Adipocyte (in vitro differentiated cells): Measurements from ENCODE around the gene TALDO1.
"Not testable (repeated sequence)": the region's sequence is repeated elsewhere in the genome, so short reads cannot be mapped to it uniquely, and the experiment has no call there.

ENCODE experiments used
- DNase-seq: peaks from one replicate; pipeline ENCODE4 v3.0.0-alpha.2; 2015; ENCODE audit warnings: low read depth
- H3K27me3 ChIP-seq: replicated peaks from 2 replicates; pipeline ENCODE4 v1.7.0; 2013; ENCODE audit warnings: mild to moderate bottlenecking, low read length, moderate library complexity; ENCODE audit not compliant: control insufficient read depth, insufficient read depth
- H3K36me3 ChIP-seq: 2 replicates; pipeline ENCODE4 v1.7.0; 2013; ENCODE audit warnings: low read length, mild to moderate bottlenecking, moderate library complexity; ENCODE audit not compliant: control insufficient read depth, insufficient read depth, severe bottlenecking
- H3K4me1 ChIP-seq: 2 replicates; pipeline ENCODE4 v1.7.0; 2013; ENCODE audit warnings: mild to moderate bottlenecking, low read length, moderate library complexity; ENCODE audit not compliant: control insufficient read depth, insufficient read depth
- H3K4me3 ChIP-seq: 2 replicates; pipeline ENCODE4 v1.7.0; 2013; ENCODE audit warnings: mild to moderate bottlenecking, low read length, moderate library complexity
- H3K9ac ChIP-seq: 2 replicates; pipeline ENCODE4 v1.7.0; 2013; ENCODE audit warnings: mild to moderate bottlenecking, low read length, moderate library complexity
- H3K9me3 ChIP-seq: 2 replicates; pipeline ENCODE4 v1.7.0; 2013; ENCODE audit warnings: mild to moderate bottlenecking, low read length, moderate library complexity; ENCODE audit not compliant: control insufficient read depth

TALDO1 gene

GRCh38 chr11:726278-727220 lies 20.7 kb upstream of the TALDO1 start:
- peaks cover 31% of the 10 kb centered on the region for H3K4me1 ChIP-seq
- H3K4me3 ChIP-seq: no peak overlapping the region
- peak overlapping the region; percentile 73 for H3K9ac ChIP-seq
- H3K27me3 ChIP-seq: no peaks in the 10 kb centered on the region
- H3K36me3 ChIP-seq: no peaks in the 10 kb centered on the region
- peak; percentile 22 for DNase-seq
- no peaks in the 10 kb centered on the region for H3K9me3 ChIP-seq

DNA sequence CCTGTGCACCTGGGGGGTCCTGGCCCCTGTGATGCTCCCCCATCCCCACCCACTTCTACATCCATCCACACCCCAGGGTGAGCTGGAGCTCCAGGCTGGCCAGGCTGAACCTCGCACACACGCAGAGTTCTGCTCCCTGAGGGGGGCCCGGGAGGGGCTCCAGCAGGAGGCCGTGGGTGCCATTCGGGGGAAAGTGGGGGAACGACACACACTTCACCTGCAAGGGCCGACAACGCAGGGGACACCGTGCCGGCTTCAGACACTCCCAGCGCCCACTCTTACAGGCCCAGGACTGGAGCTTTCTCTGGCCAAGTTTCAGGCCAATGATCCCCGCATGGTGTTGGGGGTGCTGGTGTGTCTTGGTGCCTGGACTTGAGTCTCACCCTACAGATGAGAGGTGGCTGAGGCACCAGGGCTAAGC lies 20.0 kb upstream of the TALDO1 start:
- Histone ChIP-seq H3K4me1 (peaks cover 31% of the 10 kb centered on the region), H3K4me3 (no peak overlapping the region), H3K27me3 (no peaks in the 10 kb centered on the region), H3K9me3 (no peaks in the 10 kb centered on the region), H3K36me3 (no peaks in the 10 kb centered on the region), H3K9ac (peak overlapping the region; percentile 73)
- DNase-seq: no peak

DNA sequence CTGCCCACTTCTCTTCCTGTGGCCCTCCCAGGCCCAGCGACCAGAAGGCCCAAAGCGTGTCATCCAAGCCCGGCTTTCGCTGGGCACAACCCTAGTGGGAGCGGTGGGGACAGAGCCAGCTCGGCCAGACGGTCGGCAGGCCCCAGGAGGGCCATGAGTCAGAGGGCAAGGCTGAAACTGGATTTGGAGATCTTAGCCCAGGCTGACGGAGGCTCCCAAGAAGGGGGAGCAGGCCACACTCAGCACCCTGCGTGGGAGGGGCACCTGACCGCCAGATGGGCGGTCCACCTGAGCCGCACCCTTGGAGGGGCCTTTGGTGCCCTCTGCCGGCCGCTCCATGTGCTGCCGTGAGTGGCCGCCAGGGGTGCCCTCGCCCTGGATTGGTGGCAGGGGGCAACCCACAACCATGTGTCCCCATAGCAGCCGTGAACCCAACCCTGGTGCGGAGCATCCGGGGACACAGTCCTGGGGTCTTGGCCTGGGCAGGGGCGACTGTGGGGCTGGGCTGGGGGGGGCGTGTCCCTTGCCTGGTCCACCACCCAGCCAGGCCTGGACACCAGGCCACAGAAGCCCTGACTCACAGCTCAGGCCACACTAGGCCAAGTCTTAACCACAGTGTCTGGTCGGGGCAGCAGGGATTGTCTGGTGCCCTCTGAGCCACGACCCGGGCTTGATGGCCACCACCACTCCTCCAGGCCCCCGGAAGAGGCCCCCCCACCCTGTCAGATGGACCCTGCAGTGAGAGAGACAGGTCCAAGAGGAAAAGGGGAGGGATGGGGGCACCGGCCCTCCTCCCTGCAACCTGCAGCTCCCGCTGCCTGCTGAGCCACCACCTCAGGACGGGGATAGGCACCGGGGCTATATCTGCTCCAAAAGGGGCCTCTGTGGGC lies 19.2 kb upstream of the TALDO1 start:
- peak; percentile 79 for DNase-seq
- peak overlapping the region; percentile 73 for H3K9ac ChIP-seq
- no peaks in the 10 kb centered on the region for H3K36me3 ChIP-seq
- peaks cover 31% of the 10 kb centered on the region for H3K4me1 ChIP-seq
- no peaks in the 10 kb centered on the region for H3K9me3 ChIP-seq
- no peaks in the 10 kb centered on the region for H3K27me3 ChIP-seq
- no peak overlapping the region for H3K4me3 ChIP-seq

DNA sequence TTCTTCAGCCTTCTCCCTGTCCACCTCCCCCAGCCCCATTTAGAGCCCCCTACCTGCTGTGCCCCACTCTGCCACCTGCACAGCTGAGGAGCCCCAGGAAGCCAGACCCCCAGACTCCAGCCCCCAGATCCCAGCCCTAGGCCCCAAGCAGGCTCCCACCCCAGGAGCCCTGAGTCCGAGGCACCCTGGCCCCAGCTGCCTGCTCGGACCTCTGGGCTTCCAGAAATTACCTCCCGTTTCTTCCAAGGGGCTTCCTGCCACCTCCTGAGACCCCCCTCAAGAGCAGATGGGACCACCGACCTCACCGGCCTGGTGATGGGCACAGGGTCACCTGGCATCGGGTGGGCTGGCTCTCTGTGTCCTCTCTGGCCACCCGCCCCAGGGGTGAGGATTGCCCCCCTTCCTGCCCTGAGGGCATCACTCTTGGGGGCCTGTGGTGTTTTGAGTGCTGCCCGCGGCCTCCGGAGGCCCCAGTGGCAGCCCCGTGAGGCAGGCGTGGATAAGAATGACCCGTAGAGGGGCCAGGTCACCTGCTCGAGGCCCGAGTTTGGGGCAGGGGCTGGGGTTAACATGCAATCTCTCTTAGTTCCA lies 18.3 kb upstream of the TALDO1 start:
- H3K27me3 ChIP-seq: peaks cover 3% of the 10 kb centered on the region

GRCh38 chr11:729492-730074 lies 17.7 kb upstream of the TALDO1 start:
- Histone ChIP-seq H3K4me1 (peaks cover 31% of the 10 kb centered on the region), H3K9ac (peak overlapping the region; percentile 69), H3K4me3 (no peak overlapping the region), H3K36me3 (no peaks in the 10 kb centered on the region), H3K27me3 (peaks cover 3% of the 10 kb centered on the region), H3K9me3 (no peaks in the 10 kb centered on the region)
- no peak for DNase-seq

More for the DNA sequence above, 18.3 kb upstream of the TALDO1 start:
- Histone ChIP-seq H3K9ac (peak overlapping the region; percentile 69), H3K36me3 (no peaks in the 10 kb centered on the region), H3K9me3 (no peaks in the 10 kb centered on the region), H3K4me3 (no peak overlapping the region), H3K4me1 (peaks cover 31% of the 10 kb centered on the region)
- no peak for DNase-seq

GRCh38 chr11:733072-733471 lies 14.2 kb upstream of the TALDO1 start:
- Histone ChIP-seq H3K36me3 (no peaks in the 10 kb centered on the region), H3K4me1 (peaks cover 15% of the 10 kb centered on the region), H3K9me3 (no peaks in the 10 kb centered on the region), H3K27me3 (peaks cover 8% of the 10 kb centered on the region), H3K4me3 (no peak overlapping the region), H3K9ac (no peak overlapping the region)
- DNase-seq: no peak

GRCh38 chr11:734541-734940 lies 12.7 kb upstream of the TALDO1 start:
- H3K9me3 ChIP-seq, H3K9ac ChIP-seq, H3K36me3 ChIP-seq, DNase-seq, H3K27me3 ChIP-seq, H3K4me3 ChIP-seq, H3K4me1 ChIP-seq: not testable (repeated sequence)

- DNase-seq: no peak
- no peaks in the 10 kb centered on the region for H3K4me1 ChIP-seq
These were observed 9.9 kb upstream of the TALDO1 start for GRCh38 chr11:737366-737765.

DNA sequence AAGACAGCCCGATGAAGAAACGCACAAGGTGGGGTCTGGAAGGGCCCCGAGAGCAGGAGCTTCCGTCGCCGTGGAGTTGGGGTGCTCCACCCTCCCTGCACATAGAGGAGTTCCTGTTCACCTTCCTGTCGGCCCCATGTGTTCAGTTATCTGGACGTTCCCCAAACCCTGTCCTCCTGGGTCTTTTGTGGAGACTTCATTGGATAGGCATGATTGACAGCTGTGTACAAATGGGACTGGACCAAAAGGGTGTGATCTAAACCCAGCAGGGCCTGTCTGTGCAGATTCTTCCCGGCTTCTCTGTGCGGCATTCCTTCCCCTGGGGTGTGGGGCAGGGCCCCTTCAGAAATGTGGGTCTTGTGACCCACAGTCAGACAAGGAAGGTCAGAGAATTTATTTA lies 9.4 kb upstream of the TALDO1 start:
- H3K36me3 ChIP-seq, H3K9me3 ChIP-seq, DNase-seq, H3K4me3 ChIP-seq, H3K9ac ChIP-seq, H3K4me1 ChIP-seq, H3K27me3 ChIP-seq: not testable (repeated sequence)

More at GRCh38 chr11:737366-737765, 9.9 kb upstream of the TALDO1 start:
- Histone ChIP-seq H3K9ac (no peak overlapping the region), H3K9me3 (no peaks in the 10 kb centered on the region), H3K27me3 (peaks cover 8% of the 10 kb centered on the region), H3K36me3 (no peaks in the 10 kb centered on the region), H3K4me3 (no peak overlapping the region)

DNA sequence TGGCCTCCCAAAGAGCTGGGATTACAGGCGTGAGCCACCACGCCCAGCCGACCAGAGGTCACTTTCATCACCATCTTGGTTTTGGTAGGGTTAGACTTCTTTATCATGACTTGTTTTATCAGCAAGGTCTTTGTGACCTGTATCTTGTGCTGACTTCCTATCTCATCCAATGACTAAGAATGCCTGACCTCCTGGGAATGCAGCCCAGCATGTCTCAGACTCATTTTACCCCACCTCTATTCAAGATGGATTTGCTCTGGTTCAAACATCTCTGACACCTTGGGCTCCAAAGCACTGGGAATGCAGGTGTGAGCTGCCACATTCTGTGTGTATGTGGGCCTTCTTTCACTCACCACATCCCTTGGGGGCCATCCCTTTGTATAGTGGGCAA lies 5.1 kb upstream of the TALDO1 start:
- H3K36me3 ChIP-seq: no peaks in the 10 kb centered on the region
- H3K27me3 ChIP-seq: peaks cover 5% of the 10 kb centered on the region
- no peak overlapping the region for H3K4me3 ChIP-seq
- H3K9ac ChIP-seq: no peak overlapping the region
- H3K4me1 ChIP-seq: peaks cover 5% of the 10 kb centered on the region
- no peak for DNase-seq
- H3K9me3 ChIP-seq: no peaks in the 10 kb centered on the region
